GM21447 (cell line): ENCODE data around the gene ABHD6.
"Not testable (repeated sequence)": the region's sequence is repeated elsewhere in the genome, so short reads cannot be mapped to it uniquely, and the experiment has no call there.

Experiments used
- ATAC-seq: cut with Tn5 transposase; IDR thresholded peaks from one replicate; pipeline ENCODE4 v1.9.1; 2021; ENCODE audit not compliant: unreplicated experiment

ABHD6 gene

GRCh38 chr3:58237238-58237940 is at the start of gene ABHD6:
ABHD6 (plus strand) TSS chr3:58237792; CDS start chr3:58256587, 18,795 bp downstream.
- peak; percentile 69 for ATAC-seq

- no peak for ATAC-seq
Measured at GRCh38 chr3:58188173-58188564, 49.4 kb upstream of the ABHD6 start.

- ATAC-seq: no peak
Measured at GRCh38 chr3:58188921-58189451, 48.6 kb upstream of the ABHD6 start.

GRCh38 chr3:58189691-58190090 is 47.9 kb upstream of the ABHD6 start:
- no peak for ATAC-seq

- no peak for ATAC-seq
Measured at GRCh38 chr3:58190291-58190690, 47.3 kb upstream of the ABHD6 start.

- ATAC-seq: no peak
Measured at GRCh38 chr3:58190882-58191281, 46.7 kb upstream of the ABHD6 start.

GRCh38 chr3:58191361-58191991 is 46.1 kb upstream of the ABHD6 start:
- ATAC-seq: no peak

GRCh38 chr3:58192069-58192468 is 45.5 kb upstream of the ABHD6 start:
- no peak for ATAC-seq

GRCh38 chr3:58193682-58194407 is 43.7 kb upstream of the ABHD6 start:
- ATAC-seq: no peak

GRCh38 chr3:58197588-58197987 is 40.0 kb upstream of the ABHD6 start:
- no peak for ATAC-seq

GRCh38 chr3:58198362-58198761 is 39.2 kb upstream of the ABHD6 start:
- no peak for ATAC-seq

- no peak for ATAC-seq
Measured at GRCh38 chr3:58198804-58199203, 38.8 kb upstream of the ABHD6 start.

GRCh38 chr3:58200121-58200709 is 37.4 kb upstream of the ABHD6 start:
- no peak for ATAC-seq

GRCh38 chr3:58200846-58201355 is 36.7 kb upstream of the ABHD6 start:
- no peak for ATAC-seq

- ATAC-seq: not testable (repeated sequence)
Measured at GRCh38 chr3:58201451-58201850, 36.1 kb upstream of the ABHD6 start.

- ATAC-seq: peak; percentile 83
Measured at GRCh38 chr3:58202917-58203360, 34.7 kb upstream of the ABHD6 start.

GRCh38 chr3:58203541-58203940 is 34.1 kb upstream of the ABHD6 start:
- ATAC-seq: no peak

GRCh38 chr3:58204720-58205119 is 32.9 kb upstream of the ABHD6 start:
- no peak for ATAC-seq

- ATAC-seq: no peak
Measured at GRCh38 chr3:58205981-58206380, 31.6 kb upstream of the ABHD6 start.

GRCh38 chr3:58206406-58207011 is 31.1 kb upstream of the ABHD6 start:
- no peak for ATAC-seq

- no peak for ATAC-seq
Measured at GRCh38 chr3:58207954-58208353, 29.6 kb upstream of the ABHD6 start.
